HTERT RPE-1 (cell line): ENCODE results near the gene GALNT2.

Source experiments
- in situ Hi-C: fragments of 300-500 bp; cut with MboI; formaldehyde crosslinking; loops from 4 replicates; pipeline ENCODE4 v1.14.3; 2020; ENCODE audit warnings: low sequenced_read_pairs

GALNT2 gene

GRCh38 chr1:230176326-230176725 lies 109.3 kb downstream of the GALNT2 start:
- in situ Hi-C loops = no loop called here

- in situ Hi-C loops = no loop called here
Observed at GRCh38 chr1:230176871-230177411, 109.9 kb downstream of the GALNT2 start.

- in situ Hi-C loops = no loop called here
Observed at GRCh38 chr1:230179249-230179648, 112.2 kb downstream of the GALNT2 start.

GRCh38 chr1:230185076-230186001 lies 118.3 kb downstream of the GALNT2 start:
- in situ Hi-C loops = no loop called here

GRCh38 chr1:230186003-230186863 lies 119.2 kb downstream of the GALNT2 start:
- in situ Hi-C loops = no loop called here

DNA sequence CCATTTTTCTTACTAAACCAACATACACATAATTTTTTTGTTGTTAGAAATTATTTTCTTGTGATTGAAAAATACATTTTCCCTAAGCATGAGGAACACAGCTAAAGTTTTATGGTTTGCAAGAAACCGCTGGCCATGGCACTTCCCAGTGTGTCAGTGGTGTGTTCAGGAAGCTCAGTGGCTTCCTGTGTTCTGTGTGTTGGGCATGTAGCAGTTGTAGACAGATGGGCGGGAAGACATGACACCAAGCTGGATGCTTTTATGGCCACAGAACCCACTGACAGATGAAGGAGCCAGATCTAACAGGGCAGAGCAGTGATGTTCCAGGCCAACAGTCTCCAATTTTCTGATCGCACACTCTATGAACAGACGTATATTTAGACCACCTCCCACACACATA lies 119.8 kb downstream of the GALNT2 start:
- in situ Hi-C loops = no loop called here

DNA sequence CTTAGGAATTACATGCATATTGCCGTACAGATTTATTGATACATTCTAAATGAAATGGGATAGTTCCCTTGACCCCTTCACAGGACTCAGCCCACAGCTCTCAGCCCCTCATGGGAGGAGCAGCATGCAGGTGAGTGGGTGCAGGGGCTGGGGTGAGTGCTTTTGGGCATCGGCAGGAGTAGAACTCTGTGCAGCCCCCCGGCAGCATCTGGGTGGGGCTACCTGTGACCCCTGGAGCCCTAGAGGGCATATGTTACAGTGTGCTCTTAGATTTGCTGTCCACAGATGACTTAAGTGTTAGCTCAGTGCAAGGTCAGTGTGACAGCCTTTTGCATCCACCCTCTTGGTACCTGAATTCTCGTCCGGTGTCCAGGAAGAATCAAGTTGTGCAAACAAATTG lies 120.3 kb downstream of the GALNT2 start:
- in situ Hi-C loops = no loop called here

- in situ Hi-C loops = no loop called here
Observed at GRCh38 chr1:230188826-230189225, 121.8 kb downstream of the GALNT2 start.

- in situ Hi-C loops = no loop called here
Observed at GRCh38 chr1:230189341-230189740, 122.3 kb downstream of the GALNT2 start.

DNA sequence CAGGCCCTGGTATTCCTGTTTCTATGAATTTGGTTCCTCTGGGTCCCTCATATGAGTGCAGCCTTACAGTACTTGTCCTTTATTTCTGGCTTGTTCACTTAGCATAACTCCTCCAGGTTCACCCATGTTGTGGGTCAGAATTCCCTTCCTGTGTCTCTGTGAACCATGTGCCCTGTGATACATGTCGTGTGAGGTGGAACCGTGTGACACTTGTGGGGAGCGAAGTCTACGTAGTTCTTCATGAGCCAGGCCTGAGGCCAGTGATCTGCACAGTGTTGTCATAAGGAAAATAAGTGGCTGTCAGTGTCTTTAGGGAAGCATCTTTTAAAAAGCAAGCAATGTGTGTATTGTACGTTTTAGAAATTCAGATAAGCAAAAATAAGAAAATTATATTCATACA lies 122.8 kb downstream of the GALNT2 start:
- in situ Hi-C loops = no loop called here

GRCh38 chr1:230191079-230191804 lies 124.2 kb downstream of the GALNT2 start:
- in situ Hi-C loops = no loop called here

DNA sequence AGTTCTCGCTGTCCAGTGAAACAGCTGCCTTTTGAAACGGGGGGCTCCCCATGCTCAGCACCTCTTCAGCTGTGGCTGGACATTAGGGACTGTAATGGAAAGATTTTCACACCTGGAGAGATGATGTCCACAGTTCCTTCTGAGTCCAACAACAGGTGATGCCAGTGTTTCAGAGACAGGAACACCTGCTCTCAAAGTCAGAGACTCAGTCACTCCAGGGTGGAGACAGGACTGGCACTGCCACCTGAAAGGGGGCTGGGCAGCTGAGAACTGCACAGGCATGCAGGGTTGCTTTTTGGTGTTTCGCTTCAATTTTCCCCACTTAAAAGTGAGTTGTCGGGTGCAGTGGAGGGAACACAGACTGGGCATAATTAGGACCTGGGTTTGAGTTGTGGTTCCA lies 124.8 kb downstream of the GALNT2 start:
- in situ Hi-C loops = no loop called here

DNA sequence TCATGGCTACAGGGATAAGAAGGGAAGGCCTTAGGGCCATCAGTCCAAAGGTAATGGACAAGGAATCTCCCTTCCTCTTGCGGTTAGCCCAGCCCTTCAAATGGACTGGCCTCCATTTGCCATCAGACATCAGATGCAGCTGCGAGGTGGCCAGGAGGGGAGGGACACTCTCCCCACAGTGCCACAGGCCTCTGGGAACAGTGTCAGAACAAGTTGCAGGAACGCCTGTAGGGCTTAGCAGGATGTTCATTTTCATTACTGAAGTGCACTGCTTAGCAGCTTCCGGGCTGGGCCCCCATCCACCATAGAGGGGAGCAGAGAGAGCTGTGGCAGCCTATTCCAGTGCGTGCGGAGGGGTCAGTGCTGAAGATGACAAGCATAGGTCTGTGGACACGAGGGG lies 127.5 kb downstream of the GALNT2 start:
- in situ Hi-C loops = no loop called here

GRCh38 chr1:230195199-230195598 lies 128.2 kb downstream of the GALNT2 start:
- in situ Hi-C loops = no loop called here

GRCh38 chr1:230196077-230196476 lies 129.0 kb downstream of the GALNT2 start:
- in situ Hi-C loops = no loop called here

GRCh38 chr1:230197644-230198567 lies 130.9 kb downstream of the GALNT2 start:
- in situ Hi-C loops = no loop called here

GRCh38 chr1:230199034-230199433 lies 132.0 kb downstream of the GALNT2 start:
- in situ Hi-C loops = no loop called here

DNA sequence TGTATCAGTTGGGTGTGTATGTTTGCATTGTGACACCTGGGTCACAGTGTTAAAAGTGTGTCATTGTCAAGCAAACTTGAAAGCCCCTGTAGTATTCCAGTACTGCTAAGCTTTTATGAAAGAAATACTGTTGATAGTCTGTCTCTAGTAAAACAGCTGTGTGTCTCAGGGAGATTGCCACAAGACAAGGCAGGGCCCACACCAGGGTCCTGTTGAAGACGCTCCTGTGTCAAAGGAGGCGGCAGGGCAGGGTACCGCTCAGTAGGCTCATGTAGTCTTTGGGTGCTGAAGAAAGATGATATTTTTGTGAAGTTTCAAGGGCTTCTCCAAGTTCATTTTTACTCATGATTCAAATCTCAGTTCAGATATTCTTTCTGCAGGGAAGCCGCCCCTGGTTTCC lies 132.5 kb downstream of the GALNT2 start:
- in situ Hi-C loops = no loop called here

GRCh38 chr1:230200276-230200675 lies 133.2 kb downstream of the GALNT2 start:
- in situ Hi-C loops = no loop called here

DNA sequence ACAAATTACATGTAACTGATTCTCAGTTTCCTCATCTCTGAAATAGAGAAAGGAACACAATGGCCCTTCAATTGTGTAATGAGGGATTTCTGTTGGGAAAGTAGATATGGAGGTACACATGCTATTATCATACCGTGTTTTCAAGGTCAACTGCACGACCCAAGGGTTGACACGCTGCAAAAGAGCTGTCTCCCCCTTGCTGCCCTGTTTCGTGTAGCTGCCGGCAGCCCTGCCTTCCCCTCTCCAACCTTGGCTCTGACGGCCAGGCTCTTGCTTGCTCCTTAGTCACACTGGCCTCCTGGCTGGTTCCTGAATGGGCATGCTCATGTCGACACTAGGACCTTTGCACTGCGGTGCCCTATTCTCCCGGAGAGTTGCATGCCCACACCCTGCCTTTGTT lies 134.4 kb downstream of the GALNT2 start:
- in situ Hi-C loops = no loop called here
